K562 (cell line): ENCODE data around the gene MARCHF3. TPM values are rescaled to one million over a fixed set of nuclear protein-coding genes. Genes with fewer than 3 reads are reported as not detected.

ENCODE experiments used
- ETS2 ChIP-seq: IDR thresholded peaks from 2 replicates; pipeline ENCODE4 v1.6.1; 2016; ENCODE audit warnings: borderline replicate concordance, missing genetic modification characterization, mild to moderate bottlenecking, moderate library complexity, missing compliant biosample characterization; ENCODE audit not compliant: poor library complexity, severe bottlenecking
- polyA plus RNA-seq, 8 experiments: library from polyadenylated mRNA; depleted of rRNA in 4 of 8; stranded (reverse) in 5 of 8; unstranded in 3 of 8; fragments of >200 nt; fragmentation: Nextera tagmentation in 2 of 8; fragmentation: Illumina TruSeq in 1 of 8; extraction: Ambion mirVana in 2 of 8; extraction: Trizol in 1 of 8; gene quantifications; 2 replicates each; pipeline versions ENCODE4 v1.2.1 to v1.2.3, GENCODE V29; 2011 to 2014; ENCODE audit warnings: inconsistent platforms in 1 of 8, missing spikeins in 1 of 8
- total RNA-seq, 7 experiments: library from RNA; depleted of rRNA in 6 of 7; stranded (reverse); fragments of >200 nt in 6 of 7; fragmentation: Illumina TruSeq in 2 of 7; extraction: Trizol in 2 of 7; gene quantifications; 2 replicates each; pipeline versions ENCODE4 v1.2.1 to v1.2.3, GENCODE V29; 2011 to 2021; ENCODE audit warnings: low replicate concordance in 1 of 7
- TF ChIP-seq, protein P1 (sequence below): fragments of 250-450 bp; sonication (Bioruptor Pico); IDR thresholded peaks from 2 replicates; pipeline ENCODE4 v1.5.0; 2022; ENCODE audit warnings: mild to moderate bottlenecking
- TF ChIP-seq, protein P2 (sequence below): fragments of 250-450 bp; sonication (Bioruptor Pico); IDR thresholded peaks from 2 replicates; pipeline ENCODE4 v1.8.0; 2022; ENCODE audit warnings: inconsistent platforms
- TF ChIP-seq, protein P3 (sequence below): fragments of 200-600 bp; sonication (generic); IDR thresholded peaks from one replicate; pipeline ENCODE4 v1.6.1; 2012; ENCODE audit warnings: mild to moderate bottlenecking, low read depth, low read length, inconsistent platforms
- TF ChIP-seq, protein P4 (sequence below): fragments of 250-450 bp; sonication (Bioruptor Pico); IDR thresholded peaks from 2 replicates; pipeline ENCODE4 v1.4.0; 2020; ENCODE audit warnings: mild to moderate bottlenecking, moderate library complexity

The MARCHF3 gene
- total and polyA plus RNA-seq, 9 of the 15 experiments (the other 6 are each of a cell fraction or from before 2014, with no cell fraction given), result 5.6 to 37.4 (median 16.5) TPM

DNA sequence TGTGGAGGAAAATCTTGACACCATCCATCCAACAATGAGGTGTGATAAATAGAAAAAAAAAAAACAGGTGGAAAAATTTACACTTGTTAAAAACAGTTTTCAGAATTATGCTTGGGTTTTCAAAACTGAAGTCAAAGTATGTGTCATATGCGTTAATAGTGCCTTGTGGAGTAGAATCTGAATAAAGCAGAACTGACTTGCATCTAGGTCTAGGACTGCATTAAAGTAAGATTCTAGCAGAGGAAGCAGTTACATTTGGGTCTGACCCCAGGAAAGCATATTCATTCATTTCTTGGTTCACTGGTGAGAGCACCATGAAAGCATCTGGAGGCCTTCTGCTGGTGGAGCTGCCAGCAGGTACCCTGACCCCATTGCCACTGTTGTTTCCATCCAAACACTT lies 89.0 kb downstream of the MARCHF3 start (continued):
- no peak for TF ChIP-seq ETS2 (tag)
- TF ChIP-seq, protein P1, sequence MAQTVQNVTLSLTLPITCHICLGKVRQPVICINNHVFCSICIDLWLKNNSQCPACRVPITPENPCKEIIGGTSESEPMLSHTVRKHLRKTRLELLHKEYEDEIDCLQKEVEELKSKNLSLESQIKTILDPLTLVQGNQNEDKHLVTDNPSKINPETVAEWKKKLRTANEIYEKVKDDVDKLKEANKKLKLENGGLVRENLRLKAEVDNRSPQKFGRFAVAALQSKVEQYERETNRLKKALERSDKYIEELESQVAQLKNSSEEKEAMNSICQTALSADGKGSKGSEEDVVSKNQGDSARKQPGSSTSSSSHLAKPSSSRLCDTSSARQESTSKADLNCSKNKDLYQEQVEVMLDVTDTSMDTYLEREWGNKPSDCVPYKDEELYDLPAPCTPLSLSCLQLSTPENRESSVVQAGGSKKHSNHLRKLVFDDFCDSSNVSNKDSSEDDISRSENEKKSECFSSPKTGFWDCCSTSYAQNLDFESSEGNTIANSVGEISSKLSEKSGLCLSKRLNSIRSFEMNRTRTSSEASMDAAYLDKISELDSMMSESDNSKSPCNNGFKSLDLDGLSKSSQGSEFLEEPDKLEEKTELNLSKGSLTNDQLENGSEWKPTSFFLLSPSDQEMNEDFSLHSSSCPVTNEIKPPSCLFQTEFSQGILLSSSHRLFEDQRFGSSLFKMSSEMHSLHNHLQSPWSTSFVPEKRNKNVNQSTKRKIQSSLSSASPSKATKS, result no peak
- TF ChIP-seq, protein P2, sequence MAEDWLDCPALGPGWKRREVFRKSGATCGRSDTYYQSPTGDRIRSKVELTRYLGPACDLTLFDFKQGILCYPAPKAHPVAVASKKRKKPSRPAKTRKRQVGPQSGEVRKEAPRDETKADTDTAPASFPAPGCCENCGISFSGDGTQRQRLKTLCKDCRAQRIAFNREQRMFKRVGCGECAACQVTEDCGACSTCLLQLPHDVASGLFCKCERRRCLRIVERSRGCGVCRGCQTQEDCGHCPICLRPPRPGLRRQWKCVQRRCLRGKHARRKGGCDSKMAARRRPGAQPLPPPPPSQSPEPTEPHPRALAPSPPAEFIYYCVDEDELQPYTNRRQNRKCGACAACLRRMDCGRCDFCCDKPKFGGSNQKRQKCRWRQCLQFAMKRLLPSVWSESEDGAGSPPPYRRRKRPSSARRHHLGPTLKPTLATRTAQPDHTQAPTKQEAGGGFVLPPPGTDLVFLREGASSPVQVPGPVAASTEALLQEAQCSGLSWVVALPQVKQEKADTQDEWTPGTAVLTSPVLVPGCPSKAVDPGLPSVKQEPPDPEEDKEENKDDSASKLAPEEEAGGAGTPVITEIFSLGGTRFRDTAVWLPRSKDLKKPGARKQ (CRISPR knock-in tag), result no peak
- TF ChIP-seq, protein P3, sequence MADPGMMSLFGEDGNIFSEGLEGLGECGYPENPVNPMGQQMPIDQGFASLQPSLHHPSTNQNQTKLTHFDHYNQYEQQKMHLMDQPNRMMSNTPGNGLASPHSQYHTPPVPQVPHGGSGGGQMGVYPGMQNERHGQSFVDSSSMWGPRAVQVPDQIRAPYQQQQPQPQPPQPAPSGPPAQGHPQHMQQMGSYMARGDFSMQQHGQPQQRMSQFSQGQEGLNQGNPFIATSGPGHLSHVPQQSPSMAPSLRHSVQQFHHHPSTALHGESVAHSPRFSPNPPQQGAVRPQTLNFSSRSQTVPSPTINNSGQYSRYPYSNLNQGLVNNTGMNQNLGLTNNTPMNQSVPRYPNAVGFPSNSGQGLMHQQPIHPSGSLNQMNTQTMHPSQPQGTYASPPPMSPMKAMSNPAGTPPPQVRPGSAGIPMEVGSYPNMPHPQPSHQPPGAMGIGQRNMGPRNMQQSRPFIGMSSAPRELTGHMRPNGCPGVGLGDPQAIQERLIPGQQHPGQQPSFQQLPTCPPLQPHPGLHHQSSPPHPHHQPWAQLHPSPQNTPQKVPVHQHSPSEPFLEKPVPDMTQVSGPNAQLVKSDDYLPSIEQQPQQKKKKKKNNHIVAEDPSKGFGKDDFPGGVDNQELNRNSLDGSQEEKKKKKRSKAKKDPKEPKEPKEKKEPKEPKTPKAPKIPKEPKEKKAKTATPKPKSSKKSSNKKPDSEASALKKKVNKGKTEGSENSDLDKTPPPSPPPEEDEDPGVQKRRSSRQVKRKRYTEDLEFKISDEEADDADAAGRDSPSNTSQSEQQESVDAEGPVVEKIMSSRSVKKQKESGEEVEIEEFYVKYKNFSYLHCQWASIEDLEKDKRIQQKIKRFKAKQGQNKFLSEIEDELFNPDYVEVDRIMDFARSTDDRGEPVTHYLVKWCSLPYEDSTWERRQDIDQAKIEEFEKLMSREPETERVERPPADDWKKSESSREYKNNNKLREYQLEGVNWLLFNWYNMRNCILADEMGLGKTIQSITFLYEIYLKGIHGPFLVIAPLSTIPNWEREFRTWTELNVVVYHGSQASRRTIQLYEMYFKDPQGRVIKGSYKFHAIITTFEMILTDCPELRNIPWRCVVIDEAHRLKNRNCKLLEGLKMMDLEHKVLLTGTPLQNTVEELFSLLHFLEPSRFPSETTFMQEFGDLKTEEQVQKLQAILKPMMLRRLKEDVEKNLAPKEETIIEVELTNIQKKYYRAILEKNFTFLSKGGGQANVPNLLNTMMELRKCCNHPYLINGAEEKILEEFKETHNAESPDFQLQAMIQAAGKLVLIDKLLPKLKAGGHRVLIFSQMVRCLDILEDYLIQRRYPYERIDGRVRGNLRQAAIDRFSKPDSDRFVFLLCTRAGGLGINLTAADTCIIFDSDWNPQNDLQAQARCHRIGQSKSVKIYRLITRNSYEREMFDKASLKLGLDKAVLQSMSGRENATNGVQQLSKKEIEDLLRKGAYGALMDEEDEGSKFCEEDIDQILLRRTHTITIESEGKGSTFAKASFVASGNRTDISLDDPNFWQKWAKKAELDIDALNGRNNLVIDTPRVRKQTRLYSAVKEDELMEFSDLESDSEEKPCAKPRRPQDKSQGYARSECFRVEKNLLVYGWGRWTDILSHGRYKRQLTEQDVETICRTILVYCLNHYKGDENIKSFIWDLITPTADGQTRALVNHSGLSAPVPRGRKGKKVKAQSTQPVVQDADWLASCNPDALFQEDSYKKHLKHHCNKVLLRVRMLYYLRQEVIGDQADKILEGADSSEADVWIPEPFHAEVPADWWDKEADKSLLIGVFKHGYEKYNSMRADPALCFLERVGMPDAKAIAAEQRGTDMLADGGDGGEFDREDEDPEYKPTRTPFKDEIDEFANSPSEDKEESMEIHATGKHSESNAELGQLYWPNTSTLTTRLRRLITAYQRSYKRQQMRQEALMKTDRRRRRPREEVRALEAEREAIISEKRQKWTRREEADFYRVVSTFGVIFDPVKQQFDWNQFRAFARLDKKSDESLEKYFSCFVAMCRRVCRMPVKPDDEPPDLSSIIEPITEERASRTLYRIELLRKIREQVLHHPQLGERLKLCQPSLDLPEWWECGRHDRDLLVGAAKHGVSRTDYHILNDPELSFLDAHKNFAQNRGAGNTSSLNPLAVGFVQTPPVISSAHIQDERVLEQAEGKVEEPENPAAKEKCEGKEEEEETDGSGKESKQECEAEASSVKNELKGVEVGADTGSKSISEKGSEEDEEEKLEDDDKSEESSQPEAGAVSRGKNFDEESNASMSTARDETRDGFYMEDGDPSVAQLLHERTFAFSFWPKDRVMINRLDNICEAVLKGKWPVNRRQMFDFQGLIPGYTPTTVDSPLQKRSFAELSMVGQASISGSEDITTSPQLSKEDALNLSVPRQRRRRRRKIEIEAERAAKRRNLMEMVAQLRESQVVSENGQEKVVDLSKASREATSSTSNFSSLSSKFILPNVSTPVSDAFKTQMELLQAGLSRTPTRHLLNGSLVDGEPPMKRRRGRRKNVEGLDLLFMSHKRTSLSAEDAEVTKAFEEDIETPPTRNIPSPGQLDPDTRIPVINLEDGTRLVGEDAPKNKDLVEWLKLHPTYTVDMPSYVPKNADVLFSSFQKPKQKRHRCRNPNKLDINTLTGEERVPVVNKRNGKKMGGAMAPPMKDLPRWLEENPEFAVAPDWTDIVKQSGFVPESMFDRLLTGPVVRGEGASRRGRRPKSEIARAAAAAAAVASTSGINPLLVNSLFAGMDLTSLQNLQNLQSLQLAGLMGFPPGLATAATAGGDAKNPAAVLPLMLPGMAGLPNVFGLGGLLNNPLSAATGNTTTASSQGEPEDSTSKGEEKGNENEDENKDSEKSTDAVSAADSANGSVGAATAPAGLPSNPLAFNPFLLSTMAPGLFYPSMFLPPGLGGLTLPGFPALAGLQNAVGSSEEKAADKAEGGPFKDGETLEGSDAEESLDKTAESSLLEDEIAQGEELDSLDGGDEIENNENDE, result no peak
- TF ChIP-seq, protein P4, sequence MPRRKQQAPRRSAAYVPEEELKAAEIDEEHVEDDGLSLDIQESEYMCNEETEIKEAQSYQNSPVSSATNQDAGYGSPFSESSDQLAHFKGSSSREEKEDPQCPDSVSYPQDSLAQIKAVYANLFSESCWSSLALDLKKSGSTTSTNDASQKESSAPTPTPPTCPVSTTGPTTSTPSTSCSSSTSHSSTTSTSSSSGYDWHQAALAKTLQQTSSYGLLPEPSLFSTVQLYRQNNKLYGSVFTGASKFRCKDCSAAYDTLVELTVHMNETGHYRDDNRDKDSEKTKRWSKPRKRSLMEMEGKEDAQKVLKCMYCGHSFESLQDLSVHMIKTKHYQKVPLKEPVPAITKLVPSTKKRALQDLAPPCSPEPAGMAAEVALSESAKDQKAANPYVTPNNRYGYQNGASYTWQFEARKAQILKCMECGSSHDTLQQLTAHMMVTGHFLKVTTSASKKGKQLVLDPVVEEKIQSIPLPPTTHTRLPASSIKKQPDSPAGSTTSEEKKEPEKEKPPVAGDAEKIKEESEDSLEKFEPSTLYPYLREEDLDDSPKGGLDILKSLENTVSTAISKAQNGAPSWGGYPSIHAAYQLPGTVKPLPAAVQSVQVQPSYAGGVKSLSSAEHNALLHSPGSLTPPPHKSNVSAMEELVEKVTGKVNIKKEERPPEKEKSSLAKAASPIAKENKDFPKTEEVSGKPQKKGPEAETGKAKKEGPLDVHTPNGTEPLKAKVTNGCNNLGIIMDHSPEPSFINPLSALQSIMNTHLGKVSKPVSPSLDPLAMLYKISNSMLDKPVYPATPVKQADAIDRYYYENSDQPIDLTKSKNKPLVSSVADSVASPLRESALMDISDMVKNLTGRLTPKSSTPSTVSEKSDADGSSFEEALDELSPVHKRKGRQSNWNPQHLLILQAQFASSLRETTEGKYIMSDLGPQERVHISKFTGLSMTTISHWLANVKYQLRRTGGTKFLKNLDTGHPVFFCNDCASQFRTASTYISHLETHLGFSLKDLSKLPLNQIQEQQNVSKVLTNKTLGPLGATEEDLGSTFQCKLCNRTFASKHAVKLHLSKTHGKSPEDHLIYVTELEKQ (CRISPR knock-in tag), result no peak
